SKM-1 (cell line): ENCODE data around the gene ATP6V1B1.

Source experiments
- DNase-seq: peaks from one replicate; lab custom pipeline; 2025; ENCODE audit not compliant: unreplicated experiment; lab: John Stamatoyannopoulos, UW

ATP6V1B1 gene

GRCh38 chr2:70943205-70943871, 7.6 kb downstream of the ATP6V1B1 start:
- no peak for DNase-seq

GRCh38 chr2:70944111-70944690, 8.5 kb downstream of the ATP6V1B1 start:
- no peak for DNase-seq

- DNase-seq = peak; percentile 44
These were observed 11.2 kb downstream of the ATP6V1B1 start for GRCh38 chr2:70946832-70947442.

GRCh38 chr2:70947556-70948184, 12.0 kb downstream of the ATP6V1B1 start:
- DNase-seq = no peak

- DNase-seq = peak; percentile 19
These were observed 12.8 kb downstream of the ATP6V1B1 start for GRCh38 chr2:70948337-70949003.

- no peak for DNase-seq
These were observed 13.4 kb downstream of the ATP6V1B1 start for GRCh38 chr2:70949086-70949485.

GRCh38 chr2:70954886-70955285, 19.2 kb downstream of the ATP6V1B1 start:
- no peak for DNase-seq

- DNase-seq = no peak
These were observed 20.4 kb downstream of the ATP6V1B1 start for GRCh38 chr2:70956141-70956540.

GRCh38 chr2:70957798-70958197, 22.1 kb downstream of the ATP6V1B1 start:
- no peak for DNase-seq

GRCh38 chr2:70958759-70959158, 23.1 kb downstream of the ATP6V1B1 start:
- DNase-seq = no peak

GRCh38 chr2:70959271-70959761, 23.6 kb downstream of the ATP6V1B1 start:
- DNase-seq = no peak

- DNase-seq = no peak
These were observed 24.4 kb downstream of the ATP6V1B1 start for GRCh38 chr2:70959851-70960832.

- DNase-seq = no peak
These were observed 25.3 kb downstream of the ATP6V1B1 start for GRCh38 chr2:70960833-70961647.

- DNase-seq = no peak
These were observed 25.9 kb downstream of the ATP6V1B1 start for GRCh38 chr2:70961648-70961994.

GRCh38 chr2:70962211-70962884, 26.6 kb downstream of the ATP6V1B1 start:
- no peak for DNase-seq

- DNase-seq = no peak
These were observed 27.5 kb downstream of the ATP6V1B1 start for GRCh38 chr2:70962885-70963878.

GRCh38 chr2:70964133-70964532, 28.4 kb downstream of the ATP6V1B1 start:
- no peak for DNase-seq
